K562 (cell line): ENCODE measurements around the gene LSP1. TPM values are rescaled to one million over a fixed set of nuclear protein-coding genes. Genes with fewer than 3 reads are reported as not detected.
"Not testable (repeated sequence)": the region's sequence is repeated elsewhere in the genome, so short reads cannot be mapped to it uniquely, and the experiment has no call there.

ENCODE experiments used
- ATAC-seq: fragments of 200-7000 bp; cut with Tn5 transposase; 3 replicates; pipeline ENCODE4 v1.9.1; 2020; ENCODE audit warnings: moderate library complexity
- BruUV-seq: library from RNA; stranded (reverse); fragments of 400-500 nt; replicated peaks from 2 replicates; lab custom pipeline; 2021; lab: Mats Ljungman, UMichigan
- CTCF ChIA-PET: fragments of 300-600 bp; formaldehyde crosslinking; extraction: SDS; loops from one replicate; lab custom pipeline; 2021; ENCODE audit warnings: low intra/inter-chr PET ratio; lab: Yijun Ruan, JAX
- POLR2A ChIA-PET: fragments of 300-600, 350-650 bp; sonication (Branson Sonifier 250); formaldehyde crosslinking; extraction: SDS; loops from one replicate; lab custom pipeline; 2021; ENCODE audit warnings: antibody characterized with exemption, inconsistent platforms; lab: Yijun Ruan, JAX
- DNase-seq, 4 experiments: peaks; one replicate each; pipeline versions ENCODE4 v3.0.0 to v3.0.0-alpha.2; 2011 to 2018; ENCODE audit warnings: low spot score in 3 of 4, mixed read lengths in 3 of 4; ENCODE audit errors: extremely low read depth in 1 of 4
- FAIRE-seq: peaks from 2 replicates; lab custom pipeline; 2011; peaks lifted over from hg19 to GRCh38; lab: Jason Lieb, UNC
- H2AFZ ChIP-seq: 2 replicates; pipeline ENCODE4 v1.6.0; 2011; ENCODE audit warnings: low read depth, low read length, control low read depth, inconsistent platforms
- H3K27ac ChIP-seq: fragments of 200-600 bp; 3 replicates; pipeline ENCODE4 v1.8.0; 2011; ENCODE audit warnings: low read depth, mild to moderate bottlenecking, control low read depth, inconsistent platforms, low read length, moderate library complexity, mixed read lengths; ENCODE audit errors: extremely low read depth
- H3K27me3 ChIP-seq, 2 experiments: fragments of 300-600 bp in 1 of 2; 2 replicates in 1 of 2; 3 replicates in 1 of 2; pipeline versions ENCODE4 v1.6.0 to v1.8.0; 2011; ENCODE audit warnings: inconsistent platforms in 2 of 2, low read length in 2 of 2, mild to moderate bottlenecking in 1 of 2, mixed read lengths in 1 of 2, moderate library complexity in 1 of 2; ENCODE audit not compliant: control insufficient read depth in 2 of 2, insufficient read depth in 2 of 2
- H3K36me3 ChIP-seq: fragments of 300-600 bp; 3 replicates; pipeline ENCODE4 v1.8.0; 2011; ENCODE audit warnings: mild to moderate bottlenecking, low read length, inconsistent platforms; ENCODE audit not compliant: control insufficient read depth, insufficient read depth
- H3K4me1 ChIP-seq, 2 experiments: fragments of 200-600 bp in 1 of 2; replicated peaks in 1 of 2; 2 replicates in 1 of 2; 3 replicates in 1 of 2; pipeline versions ENCODE4 v1.5.1 to v1.8.0; 2011; ENCODE audit warnings: inconsistent platforms in 2 of 2, low read length in 2 of 2, mild to moderate bottlenecking in 1 of 2, mixed read lengths in 1 of 2, moderate library complexity in 1 of 2; ENCODE audit not compliant: control insufficient read depth in 2 of 2, insufficient read depth in 2 of 2
- H3K4me2 ChIP-seq: 2 replicates; pipeline ENCODE4 v1.6.1; 2011; ENCODE audit warnings: low read length, control low read depth, inconsistent platforms, mixed read lengths; ENCODE audit not compliant: insufficient read depth
- H3K4me3 ChIP-seq: fragments of 200-600 bp; sonication (generic), shearing (Covaris generic); 2 replicates; pipeline ENCODE4 v1.5.1; 2016; ENCODE audit warnings: control low read depth, inconsistent platforms
- H3K79me2 ChIP-seq: fragments of 200-600 bp; 3 replicates; pipeline ENCODE4 v1.8.0; 2011; ENCODE audit warnings: low read length, inconsistent platforms; ENCODE audit not compliant: control insufficient read depth, insufficient read depth
- H3K9ac ChIP-seq, 2 experiments: 2 replicates each; pipeline versions ENCODE4 v1.6.0 to v1.6.1; 2011; ENCODE audit warnings: low read depth in 2 of 2, low read length in 2 of 2, control low read depth in 1 of 2, inconsistent platforms in 1 of 2, mild to moderate bottlenecking in 1 of 2, mixed read lengths in 1 of 2; ENCODE audit not compliant: insufficient read depth in 1 of 2
- H3K9me1 ChIP-seq: one replicate; pipeline ENCODE4 v1.6.0; 2011; ENCODE audit warnings: inconsistent platforms, mild to moderate bottlenecking, low read length, moderate library complexity; ENCODE audit not compliant: control insufficient read depth, insufficient read depth
- H3K9me3 ChIP-seq: replicated peaks from 2 replicates; pipeline ENCODE4 v1.5.1; 2011; ENCODE audit warnings: low read depth, low read length, inconsistent platforms; ENCODE audit not compliant: control insufficient read depth, insufficient read depth
- H4K20me1 ChIP-seq: replicated peaks from 2 replicates; pipeline ENCODE4 v1.6.1; 2011; ENCODE audit warnings: low read length, inconsistent platforms, mixed read lengths; ENCODE audit not compliant: control insufficient read depth, insufficient read depth
- CHD4 ChIP-seq: fragments of 200-600 bp; sonication (generic); IDR thresholded peaks from 3 replicates; pipeline ENCODE4 v1.6.1; 2012; ENCODE audit warnings: low read depth, mild to moderate bottlenecking, mixed read lengths, low read length, inconsistent platforms; ENCODE audit not compliant: insufficient read depth, insufficient replicate concordance, poor library complexity, severe bottlenecking
- WGBS: fragments of 100-300 bp; shearing (Covaris generic); methylation state at CpG from one replicate; pipeline ENCODE4 v1.1.6; 2016; ENCODE audit warnings: low coverage, mixed read lengths; ENCODE audit not compliant: insufficient coverage; ENCODE audit errors: missing lambda C conversion rate; 5-methylcytosine and 5-hydroxymethylcytosine counted together
- in situ Hi-C: fragments of 300-500 bp; cut with MboI; formaldehyde crosslinking; loops from 4 replicates; pipeline ENCODE4 v1.15.0; 2018; ENCODE audit warnings: inconsistent platforms, mixed read lengths
- intact Hi-C: fragments of 100-400 bp; cut with micrococcal nuclease; formaldehyde crosslinking; loops from 2 replicates; pipeline ENCODE4 v1.14.2; 2022
- microRNA-seq: library from miRNA; unstranded; fragments of <30 nt; microRNA quantifications from one replicate; pipeline ENCODE4, GENCODE V29; 2018; ENCODE audit warnings: borderline microRNAs expressed
- polyA plus RNA-seq, 8 experiments: library from polyadenylated mRNA; depleted of rRNA in 4 of 8; stranded (reverse) in 5 of 8; unstranded in 3 of 8; fragments of >200 nt; fragmentation: Nextera tagmentation in 2 of 8; fragmentation: Illumina TruSeq in 1 of 8; extraction: Ambion mirVana in 2 of 8; extraction: Trizol in 1 of 8; gene quantifications; 2 replicates each; pipeline versions ENCODE4 v1.2.1 to v1.2.3, GENCODE V29; 2011 to 2014; ENCODE audit warnings: inconsistent platforms in 1 of 8, missing spikeins in 1 of 8
- small RNA-seq: library from RNA; depleted of rRNA; stranded (forward); fragments of <200 nt; gene quantifications from one replicate; pipeline ENCODE3, GENCODE V24; 2014
- total RNA-seq, 7 experiments: library from RNA; depleted of rRNA in 6 of 7; stranded (reverse); fragments of >200 nt in 6 of 7; fragmentation: Illumina TruSeq in 2 of 7; extraction: Trizol in 2 of 7; gene quantifications; 2 replicates each; pipeline versions ENCODE4 v1.2.1 to v1.2.3, GENCODE V29; 2011 to 2021; ENCODE audit warnings: low replicate concordance in 1 of 7

The LSP1 gene
- total and polyA plus RNA-seq, 9 of the 15 experiments (the other 6 are each of a cell fraction or from before 2014, with no cell fraction given) = 0.08 to 2.9 (median 0.65) TPM; not detected in 2

DNA sequence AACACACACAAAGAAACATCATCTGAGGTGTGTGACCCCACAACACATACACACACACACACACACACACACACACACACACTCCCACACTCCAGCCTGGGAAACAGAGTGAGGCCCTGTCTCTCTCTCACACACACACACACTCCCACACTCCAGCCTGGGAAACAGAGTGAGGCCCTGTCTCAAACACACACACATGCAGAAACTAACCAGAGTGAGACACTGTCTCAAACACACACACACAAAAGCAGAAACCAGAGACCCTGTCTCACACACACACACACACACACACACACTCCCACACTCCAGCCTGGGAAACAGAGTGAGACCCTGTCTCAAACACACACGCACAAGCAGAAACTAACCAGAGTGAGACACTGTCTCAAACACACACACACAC is 86.9 kb downstream of the LSP1 start:
- H3K4me3 ChIP-seq, H3K4me2 ChIP-seq, H3K9me1 ChIP-seq, H3K27ac ChIP-seq, H4K20me1 ChIP-seq, POLR2A ChIA-PET, H3K36me3 ChIP-seq, intact Hi-C loops, H3K9ac ChIP-seq, H3K79me2 ChIP-seq, BruUV-seq, DNase-seq, H2AFZ ChIP-seq, CTCF ChIA-PET, H3K9me3 ChIP-seq, ATAC-seq: not testable (repeated sequence)
- in situ Hi-C loops = loop anchor here (5.0 kb wide), 1 partner anchor 42 kb away; no protein-coding TSS in a partner anchor
- Histone ChIP-seq H3K27me3 (peaks cover 12 to 42% of the 10 kb centered on the region in 2 experiments; a peak in 4 of 5 replicates), H3K4me1 (peaks cover 0 to 54% of the 10 kb centered on the region in 2 experiments; a peak in 3 of 5 replicates)
- 44% methylated on average over 1 of the region's 1 CpG for WGBS
- TF ChIP-seq CHD4 = peak; percentile 54
- FAIRE-seq = peak; percentile 84

Small RNA genes lying within 50 kb of the gene (microRNA-seq; reads per million reads assigned to microRNA genes)
- not detected for gene MIR4298
- gene MIR7847 = not detected

Small RNA genes lying within 50 kb of the gene (small RNA-seq; reads per million reads assigned to genes)
- not detected for gene AC051649.1
- not detected for gene MIR4298

Other genes starting within 250 kb of the LSP1 start
Only the 7 nearest of the 12 such genes appear.
- gene IFITM10, start 102.5 kb upstream of the LSP1 start, total RNA-seq (2014; rRNA removed) = 0.09 TPM in 1 of 2 replicates, not detected in the other
- gene IFITM10, start 102.5 kb upstream of the LSP1 start, total RNA-seq (2014; rRNA removed; fragmentation: Illumina TruSeq; extraction: Trizol) = not detected in 2 replicates
- not detected in 2 replicates for gene IFITM10, start 102.5 kb upstream of the LSP1 start, total RNA-seq (2015; rRNA removed; fragmentation: Illumina TruSeq; extraction: Trizol)
- 0.13 TPM in 1 of 2 replicates, not detected in the other for gene IFITM10, start 102.5 kb upstream of the LSP1 start, total RNA-seq (2021)
- not detected in 2 replicates for gene IFITM10, start 102.5 kb upstream of the LSP1 start, polyA plus RNA-seq (2011; rRNA removed)
- not detected in 2 replicates for gene IFITM10, start 102.5 kb upstream of the LSP1 start, polyA plus RNA-seq (2014; fragmentation: Illumina TruSeq; extraction: Trizol)
- not detected for gene IFITM10, start 102.5 kb upstream of the LSP1 start, polyA plus RNA-seq (2014; fragmentation: Nextera tagmentation; extraction: Ambion mirVana)
- 0.08 TPM in 1 of 2 replicates, not detected in the other for gene IFITM10, start 102.5 kb upstream of the LSP1 start, polyA plus RNA-seq (2014; rRNA removed)
- 72.3 and 87.0 TPM in 2 replicates for gene CTSD, start 89.2 kb upstream of the LSP1 start, total RNA-seq (2014; rRNA removed)
- gene CTSD, start 89.2 kb upstream of the LSP1 start, total RNA-seq (2014; rRNA removed; fragmentation: Illumina TruSeq; extraction: Trizol) = 10.9 and 12.3 TPM in 2 replicates
- 40.9 and 42.3 TPM in 2 replicates for gene CTSD, start 89.2 kb upstream of the LSP1 start, total RNA-seq (2015; rRNA removed; fragmentation: Illumina TruSeq; extraction: Trizol)
- gene CTSD, start 89.2 kb upstream of the LSP1 start, total RNA-seq (2021) = 112 and 116 TPM in 2 replicates
- gene CTSD, start 89.2 kb upstream of the LSP1 start, polyA plus RNA-seq (2011; rRNA removed) = 21.7 and 37.1 TPM in 2 replicates
- 66.8 and 111 TPM in 2 replicates for gene CTSD, start 89.2 kb upstream of the LSP1 start, polyA plus RNA-seq (2014; fragmentation: Illumina TruSeq; extraction: Trizol)
- gene CTSD, start 89.2 kb upstream of the LSP1 start, polyA plus RNA-seq (2014; fragmentation: Nextera tagmentation; extraction: Ambion mirVana) = 1 to 10 TPM; 1.0 to 3.7 TPM
- 40.5 and 46.8 TPM in 2 replicates for gene CTSD, start 89.2 kb upstream of the LSP1 start, polyA plus RNA-seq (2014; rRNA removed)
- not detected in 2 replicates for gene SYT8, start 18.1 kb upstream of the LSP1 start, total RNA-seq (2014; rRNA removed)
- not detected in 2 replicates for gene SYT8, start 18.1 kb upstream of the LSP1 start, total RNA-seq (2014; rRNA removed; fragmentation: Illumina TruSeq; extraction: Trizol)
- not detected in 2 replicates for gene SYT8, start 18.1 kb upstream of the LSP1 start, total RNA-seq (2015; rRNA removed; fragmentation: Illumina TruSeq; extraction: Trizol)
- gene SYT8, start 18.1 kb upstream of the LSP1 start, total RNA-seq (2021) = not detected in 2 replicates
- gene SYT8, start 18.1 kb upstream of the LSP1 start, polyA plus RNA-seq (2011; rRNA removed) = not detected in 2 replicates
- not detected in 2 replicates for gene SYT8, start 18.1 kb upstream of the LSP1 start, polyA plus RNA-seq (2014; fragmentation: Illumina TruSeq; extraction: Trizol)
- gene SYT8, start 18.1 kb upstream of the LSP1 start, polyA plus RNA-seq (2014; fragmentation: Nextera tagmentation; extraction: Ambion mirVana) = not detected
- not detected in 2 replicates for gene SYT8, start 18.1 kb upstream of the LSP1 start, polyA plus RNA-seq (2014; rRNA removed)
- not detected in 2 replicates for gene TNNI2, start 14.1 kb upstream of the LSP1 start, total RNA-seq (2014; rRNA removed)
- gene TNNI2, start 14.1 kb upstream of the LSP1 start, total RNA-seq (2014; rRNA removed; fragmentation: Illumina TruSeq; extraction: Trizol) = not detected in 2 replicates
- not detected in 2 replicates for gene TNNI2, start 14.1 kb upstream of the LSP1 start, total RNA-seq (2015; rRNA removed; fragmentation: Illumina TruSeq; extraction: Trizol)
- gene TNNI2, start 14.1 kb upstream of the LSP1 start, total RNA-seq (2021) = not detected in 2 replicates
- gene TNNI2, start 14.1 kb upstream of the LSP1 start, polyA plus RNA-seq (2011; rRNA removed) = not detected in 2 replicates
- not detected in 2 replicates for gene TNNI2, start 14.1 kb upstream of the LSP1 start, polyA plus RNA-seq (2014; fragmentation: Illumina TruSeq; extraction: Trizol)
- not detected for gene TNNI2, start 14.1 kb upstream of the LSP1 start, polyA plus RNA-seq (2014; fragmentation: Nextera tagmentation; extraction: Ambion mirVana)
- gene TNNI2, start 14.1 kb upstream of the LSP1 start, polyA plus RNA-seq (2014; rRNA removed) = not detected in 2 replicates
- gene PRR33, start 38.8 kb downstream of the LSP1 start, total RNA-seq (2014; rRNA removed) = not detected in 2 replicates
- gene PRR33, start 38.8 kb downstream of the LSP1 start, total RNA-seq (2014; rRNA removed; fragmentation: Illumina TruSeq; extraction: Trizol) = not detected in 2 replicates
- gene PRR33, start 38.8 kb downstream of the LSP1 start, total RNA-seq (2015; rRNA removed; fragmentation: Illumina TruSeq; extraction: Trizol) = not detected in 2 replicates
- gene PRR33, start 38.8 kb downstream of the LSP1 start, total RNA-seq (2021) = not detected in 2 replicates
- gene PRR33, start 38.8 kb downstream of the LSP1 start, polyA plus RNA-seq (2011; rRNA removed) = not detected in 2 replicates
- not detected in 2 replicates for gene PRR33, start 38.8 kb downstream of the LSP1 start, polyA plus RNA-seq (2014; fragmentation: Illumina TruSeq; extraction: Trizol)
- gene PRR33, start 38.8 kb downstream of the LSP1 start, polyA plus RNA-seq (2014; fragmentation: Nextera tagmentation; extraction: Ambion mirVana) = not detected
- not detected in 2 replicates for gene PRR33, start 38.8 kb downstream of the LSP1 start, polyA plus RNA-seq (2014; rRNA removed)
- gene TNNT3, start 66.6 kb downstream of the LSP1 start, total RNA-seq (2014; rRNA removed) = not detected in 2 replicates
- not detected in 2 replicates for gene TNNT3, start 66.6 kb downstream of the LSP1 start, total RNA-seq (2014; rRNA removed; fragmentation: Illumina TruSeq; extraction: Trizol)
- gene TNNT3, start 66.6 kb downstream of the LSP1 start, total RNA-seq (2015; rRNA removed; fragmentation: Illumina TruSeq; extraction: Trizol) = not detected in 2 replicates
- not detected in 2 replicates for gene TNNT3, start 66.6 kb downstream of the LSP1 start, total RNA-seq (2021)
- gene TNNT3, start 66.6 kb downstream of the LSP1 start, polyA plus RNA-seq (2011; rRNA removed) = 0.10 TPM in 1 of 2 replicates, not detected in the other
- not detected in 2 replicates for gene TNNT3, start 66.6 kb downstream of the LSP1 start, polyA plus RNA-seq (2014; fragmentation: Illumina TruSeq; extraction: Trizol)
- gene TNNT3, start 66.6 kb downstream of the LSP1 start, polyA plus RNA-seq (2014; fragmentation: Nextera tagmentation; extraction: Ambion mirVana) = not detected
- gene TNNT3, start 66.6 kb downstream of the LSP1 start, polyA plus RNA-seq (2014; rRNA removed) = not detected in 2 replicates
- gene MRPL23, start 94.2 kb downstream of the LSP1 start, total RNA-seq (2014; rRNA removed) = 109 and 128 TPM in 2 replicates
- 17.5 and 22.7 TPM in 2 replicates for gene MRPL23, start 94.2 kb downstream of the LSP1 start, total RNA-seq (2014; rRNA removed; fragmentation: Illumina TruSeq; extraction: Trizol)
- gene MRPL23, start 94.2 kb downstream of the LSP1 start, total RNA-seq (2015; rRNA removed; fragmentation: Illumina TruSeq; extraction: Trizol) = 46.2 and 53.3 TPM in 2 replicates
- gene MRPL23, start 94.2 kb downstream of the LSP1 start, total RNA-seq (2021) = 63.7 and 72.7 TPM in 2 replicates
- gene MRPL23, start 94.2 kb downstream of the LSP1 start, polyA plus RNA-seq (2011; rRNA removed) = 35.5 and 50.9 TPM in 2 replicates
- 37.4 and 42.9 TPM in 2 replicates for gene MRPL23, start 94.2 kb downstream of the LSP1 start, polyA plus RNA-seq (2014; fragmentation: Illumina TruSeq; extraction: Trizol)
- gene MRPL23, start 94.2 kb downstream of the LSP1 start, polyA plus RNA-seq (2014; fragmentation: Nextera tagmentation; extraction: Ambion mirVana) = 1 to 10 TPM in 1 of 2 experiments, under 1 TPM in 1; 0.44 to 1.1 TPM
- gene MRPL23, start 94.2 kb downstream of the LSP1 start, polyA plus RNA-seq (2014; rRNA removed) = 79.9 and 85.9 TPM in 2 replicates